ENCODE results near the gene CCNB2.
"Not testable (repeated sequence)": the region's sequence is repeated elsewhere in the genome, so short reads cannot be mapped to it uniquely, and the experiment has no call there.

The CCNB2 gene

DNA sequence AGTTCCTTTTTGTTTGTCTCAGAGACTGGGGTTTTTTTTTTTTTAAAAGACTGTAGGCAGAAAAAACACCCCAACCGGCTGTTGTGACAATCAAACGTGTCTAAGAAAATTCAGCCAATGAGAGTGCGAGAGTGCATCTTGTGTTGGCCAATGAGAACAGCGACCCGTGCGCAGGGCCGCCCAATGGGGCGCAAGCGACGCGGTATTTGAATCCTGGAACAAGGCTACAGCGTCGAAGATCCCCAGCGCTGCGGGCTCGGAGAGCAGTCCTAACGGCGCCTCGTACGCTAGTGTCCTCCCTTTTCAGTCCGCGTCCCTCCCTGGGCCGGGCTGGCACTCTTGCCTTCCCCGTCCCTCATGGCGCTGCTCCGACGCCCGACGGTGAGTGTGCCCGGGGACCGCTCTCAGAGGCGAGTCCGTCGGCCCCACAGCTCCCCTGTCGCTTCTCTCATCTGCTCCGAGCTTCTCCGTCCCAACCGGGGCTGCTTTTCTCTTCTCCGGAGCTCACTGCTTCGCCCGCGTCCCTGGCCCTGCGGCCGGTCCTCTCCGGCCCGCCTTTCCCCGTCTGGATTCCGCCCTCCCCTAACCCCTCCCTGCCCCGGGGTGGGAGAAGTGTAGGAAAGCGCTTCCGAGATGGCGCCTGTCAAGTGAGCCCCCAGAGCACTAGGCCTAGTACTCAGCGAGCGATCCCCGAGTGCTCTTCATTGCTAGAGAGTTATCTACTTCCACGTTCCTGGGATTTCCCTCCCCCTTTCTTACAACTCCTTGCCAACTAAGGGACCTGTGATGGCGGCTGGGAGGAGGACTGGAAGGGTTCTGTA lies at the start of gene CCNB2:
Gene CCNB2 (plus strand): TSS at position 235 of the 821 bp plus-strand sequence. CDS start 123 bp downstream, at position 358.
- DNase-seq, result peak; percentile 78

DNA sequence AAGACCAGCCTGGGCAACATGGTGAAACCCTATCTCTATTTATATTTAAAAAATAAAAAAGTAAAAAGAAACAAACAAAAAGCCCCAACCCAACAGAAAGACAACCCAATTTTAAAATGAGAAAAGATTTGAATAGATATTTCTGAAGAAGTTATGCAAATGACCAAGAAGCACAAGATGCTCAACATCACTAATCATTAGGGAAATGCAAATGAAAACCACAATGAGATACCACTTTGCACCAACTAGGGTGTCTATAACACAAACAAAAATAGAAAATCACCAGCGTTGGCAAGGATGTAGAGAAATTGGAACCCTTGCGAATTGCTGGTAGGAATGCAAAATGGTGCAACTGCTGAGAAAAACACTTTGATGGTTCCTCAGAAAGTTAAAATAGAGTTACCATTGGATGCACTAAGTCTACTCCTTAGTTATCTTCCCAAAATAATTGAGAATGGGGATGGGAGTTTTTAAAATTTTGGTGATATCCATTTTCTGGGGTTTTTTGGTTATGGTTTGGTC lies 45.8 kb upstream of the CCNB2 start:
- no peak for DNase-seq

DNA sequence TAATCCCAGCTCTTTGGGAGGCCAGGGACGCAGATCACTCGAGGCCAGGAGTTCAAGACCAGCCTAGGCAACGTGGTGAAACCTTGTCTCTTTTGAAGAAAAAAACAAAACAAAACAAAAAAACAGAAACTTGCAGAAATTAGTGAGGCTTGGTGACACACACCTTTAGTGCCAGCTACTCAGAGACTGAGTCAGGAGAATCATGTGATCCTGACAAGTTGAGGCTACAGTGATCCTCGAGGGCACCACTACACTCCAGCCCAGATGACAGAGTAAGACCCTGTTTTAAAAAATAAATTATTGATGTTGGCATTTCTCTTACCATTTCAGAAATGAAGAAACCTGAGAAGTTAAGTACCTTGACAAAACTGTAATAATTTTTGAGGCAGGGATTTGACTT lies 44.6 kb upstream of the CCNB2 start:
- DNase-seq, result no peak

DNA sequence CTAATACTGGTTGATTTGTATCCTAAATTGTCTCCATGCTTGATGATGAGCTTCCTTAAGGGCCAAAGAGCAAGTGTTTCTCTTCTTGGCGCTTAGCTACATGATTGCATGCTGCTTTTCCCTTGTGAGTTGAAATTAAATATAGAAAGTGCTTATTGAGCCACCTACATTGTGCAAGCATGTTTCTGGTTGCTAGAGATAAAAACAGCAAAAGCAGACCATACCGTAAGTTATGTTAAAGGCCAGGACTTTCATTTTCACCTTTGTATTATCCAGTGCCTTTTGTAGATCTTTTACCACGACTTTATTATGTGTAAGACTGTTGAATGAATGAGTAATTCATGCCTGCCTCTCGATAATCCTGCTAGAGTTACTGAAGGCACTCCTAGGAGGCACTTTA lies 41.9 kb upstream of the CCNB2 start:
- DNase-seq, result no peak

DNA sequence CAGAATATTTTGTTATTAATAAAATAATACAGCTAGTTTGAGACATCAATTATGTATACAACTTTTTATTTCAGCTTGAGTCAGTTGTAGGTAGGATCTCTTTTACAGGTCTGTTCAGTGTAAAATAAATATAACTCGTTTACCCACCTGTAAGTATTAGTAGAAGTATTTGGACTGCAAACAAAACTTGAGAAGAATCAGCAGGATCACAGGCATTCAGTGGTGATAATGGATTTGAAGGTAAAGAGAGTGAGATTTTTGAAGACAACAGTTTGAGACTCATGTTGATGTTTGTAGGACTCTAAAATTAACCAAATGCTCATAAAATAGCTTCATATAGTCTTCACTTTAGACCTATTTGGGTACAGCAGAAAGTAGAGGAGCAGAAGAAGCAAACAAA lies 35.5 kb upstream of the CCNB2 start:
- DNase-seq, result no peak

DNA sequence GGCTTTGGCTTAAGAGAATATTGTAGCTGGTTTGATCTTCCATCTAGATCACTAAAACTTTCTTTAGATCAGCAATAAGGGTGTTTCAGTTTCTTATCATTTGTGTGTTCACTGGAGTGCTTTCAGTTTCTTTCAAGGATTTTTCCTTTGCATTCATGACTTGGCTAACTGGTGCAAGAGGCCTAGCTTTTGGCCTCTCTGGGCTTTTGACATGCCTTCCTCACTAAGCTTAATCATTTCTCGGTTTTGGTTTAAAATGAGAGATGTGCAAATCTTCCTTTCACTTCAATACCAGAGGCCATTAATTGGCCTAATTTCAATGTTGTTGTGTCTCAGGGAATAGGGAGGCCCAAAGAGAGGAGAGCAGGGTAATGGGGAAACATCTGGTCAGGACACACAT lies 30.3 kb upstream of the CCNB2 start:
- no peak for DNase-seq

DNA sequence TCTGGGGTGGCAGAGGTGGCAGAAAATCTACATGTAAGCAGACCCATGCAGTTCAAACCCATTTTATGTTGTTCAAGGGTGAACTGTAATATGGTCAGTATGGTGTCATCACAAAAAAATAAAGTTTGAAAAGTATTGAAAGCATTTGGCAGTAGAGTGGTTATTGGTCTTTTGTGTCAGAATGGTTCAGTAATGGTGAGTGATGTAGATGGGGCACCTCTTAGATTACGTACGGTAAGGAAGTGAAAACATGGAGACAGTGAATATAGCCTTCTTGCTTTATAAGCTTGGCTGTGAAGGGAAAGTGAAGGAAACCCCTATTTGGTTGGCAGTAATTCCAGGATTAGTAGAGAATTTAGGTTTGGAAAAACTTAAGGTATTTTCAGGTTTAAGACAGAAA lies 17.2 kb upstream of the CCNB2 start:
- DNase-seq, result no peak

DNA sequence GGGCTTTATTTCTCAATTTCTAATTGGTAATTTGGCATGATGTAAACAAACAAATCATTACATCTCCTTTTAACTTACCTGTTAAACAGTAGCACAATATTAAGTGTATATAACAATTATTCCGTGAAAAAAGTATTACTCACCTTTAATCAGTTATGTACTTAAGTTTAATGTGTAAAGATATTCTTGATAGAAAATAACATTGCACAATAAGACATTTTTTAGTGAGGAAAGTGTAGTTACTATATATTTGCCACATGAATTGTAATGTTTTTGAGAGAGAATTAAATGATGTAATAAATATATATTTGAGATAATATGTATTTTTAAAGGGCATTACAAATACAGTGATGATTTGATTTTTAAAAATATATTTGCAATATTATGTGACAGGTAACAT lies 10.9 kb upstream of the CCNB2 start:
- DNase-seq, result no peak

DNA sequence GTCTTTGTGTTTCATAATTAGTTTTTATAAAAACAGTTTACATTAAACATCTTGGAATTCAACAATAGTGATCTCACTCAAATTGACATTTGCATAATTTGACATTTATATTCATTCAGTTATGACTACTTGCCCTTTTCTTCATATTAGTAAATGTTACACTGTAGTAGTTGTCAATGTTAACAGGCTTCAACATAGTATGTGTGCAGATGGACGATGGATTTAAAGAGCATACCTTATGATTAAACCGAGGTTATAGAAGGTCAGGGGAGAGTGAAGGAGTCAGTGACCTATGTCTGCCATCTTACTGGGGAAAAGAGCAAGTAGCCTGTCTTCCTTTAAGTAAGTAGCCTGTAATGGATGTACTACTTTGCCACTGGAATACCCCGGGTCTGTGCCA lies 8.5 kb upstream of the CCNB2 start:
- no peak for DNase-seq

DNA sequence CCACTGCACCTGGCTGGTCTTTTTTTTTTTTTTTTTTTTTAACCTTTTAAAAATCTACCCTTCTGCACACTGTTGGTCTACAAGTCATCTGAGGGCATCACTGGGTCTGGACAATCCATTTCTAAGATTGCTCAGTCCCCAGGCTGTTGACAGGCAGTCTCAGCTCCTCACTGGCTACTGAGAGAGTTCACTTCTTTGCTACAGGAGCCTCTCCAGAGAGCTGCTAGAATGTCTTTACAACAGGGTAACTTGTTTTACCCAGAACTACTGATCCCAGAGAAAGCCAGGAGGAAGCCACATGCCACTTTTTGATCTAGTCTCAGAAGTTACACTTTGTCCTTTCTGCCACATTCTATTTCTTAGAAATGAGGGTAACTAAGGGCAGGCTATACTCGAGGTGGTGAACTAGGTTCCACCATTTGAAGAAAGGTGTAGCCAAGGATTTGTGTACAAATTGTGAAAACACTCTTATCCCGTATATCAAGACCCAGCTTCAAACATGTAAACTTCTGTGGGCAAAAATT lies 5.7 kb upstream of the CCNB2 start:
- no peak for DNase-seq

DNA sequence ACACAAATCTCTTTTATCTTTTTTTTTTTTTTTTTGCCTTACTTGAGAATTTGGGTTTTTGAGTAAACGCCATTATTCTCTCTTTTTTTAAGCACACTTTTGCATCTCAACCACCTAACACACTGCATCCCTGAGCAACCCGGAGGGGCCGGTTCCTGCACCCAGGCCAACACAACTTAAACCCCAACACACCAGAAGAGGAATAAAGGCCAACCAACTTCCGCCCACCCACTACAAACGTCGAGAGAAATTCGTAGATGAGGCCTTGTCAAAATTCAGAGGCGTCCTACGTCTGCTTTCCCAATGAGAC lies 389 bp upstream of the CCNB2 start:
- no peak for DNase-seq

DNA sequence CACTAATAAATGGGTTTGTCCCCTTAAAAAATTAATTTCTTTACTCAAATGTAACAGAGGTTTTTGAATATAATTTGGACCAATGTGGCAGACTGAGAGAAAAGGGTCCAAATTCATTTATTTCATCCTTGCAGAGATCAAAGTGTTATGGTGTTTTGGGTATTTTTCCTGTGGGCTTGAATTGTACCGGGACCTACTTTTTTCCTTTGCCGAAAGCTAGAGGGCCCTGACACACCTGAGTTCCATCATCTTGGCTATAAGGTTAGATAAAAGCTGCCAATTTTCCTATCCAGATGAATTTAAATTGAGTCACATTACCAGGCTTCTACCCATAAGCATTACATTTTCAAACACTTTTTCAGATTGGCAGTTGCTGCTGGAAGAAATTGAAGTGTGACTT lies 908 bp downstream of the CCNB2 start:
- no peak for DNase-seq

DNA sequence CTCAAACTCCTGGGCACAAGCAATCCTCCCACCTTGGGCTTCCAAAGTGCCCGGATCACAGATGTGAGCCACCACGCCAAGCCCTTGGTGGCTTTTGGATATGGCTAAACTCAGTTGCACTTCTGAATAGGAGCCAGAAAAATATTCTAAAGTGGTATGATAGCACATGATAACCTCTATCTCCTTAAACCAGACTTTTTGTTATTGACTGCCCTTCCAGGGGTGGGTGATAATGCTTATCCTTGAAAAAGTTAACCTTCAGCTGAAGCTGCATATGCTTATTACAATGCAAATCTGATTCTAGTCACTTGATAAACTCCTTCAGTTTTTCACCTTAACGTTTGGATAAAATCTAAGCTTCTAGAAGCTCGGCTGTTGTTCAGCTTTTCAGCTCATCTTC lies 6.3 kb downstream of the CCNB2 start:
- DNase-seq, result no peak

DNA sequence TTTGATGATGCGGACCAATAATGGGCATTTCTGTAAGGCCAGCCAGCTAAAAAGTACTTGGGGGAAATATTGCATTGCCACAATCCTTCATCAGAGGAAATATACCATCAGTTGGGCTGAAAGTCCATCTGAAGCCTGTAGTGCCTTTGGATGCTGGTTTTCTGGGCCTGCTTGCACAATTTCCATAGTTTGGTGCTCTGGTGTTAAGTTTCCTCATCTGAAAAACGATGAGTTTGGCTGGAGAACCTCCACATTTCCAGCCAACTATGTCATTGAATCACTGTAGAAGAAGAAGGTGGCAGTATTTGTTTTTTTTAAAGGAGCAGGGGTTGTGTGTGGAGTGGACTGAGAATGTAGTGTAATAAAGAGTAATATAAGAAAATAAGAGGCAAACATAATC lies 10.1 kb downstream of the CCNB2 start:
- DNase-seq, result no peak

DNA sequence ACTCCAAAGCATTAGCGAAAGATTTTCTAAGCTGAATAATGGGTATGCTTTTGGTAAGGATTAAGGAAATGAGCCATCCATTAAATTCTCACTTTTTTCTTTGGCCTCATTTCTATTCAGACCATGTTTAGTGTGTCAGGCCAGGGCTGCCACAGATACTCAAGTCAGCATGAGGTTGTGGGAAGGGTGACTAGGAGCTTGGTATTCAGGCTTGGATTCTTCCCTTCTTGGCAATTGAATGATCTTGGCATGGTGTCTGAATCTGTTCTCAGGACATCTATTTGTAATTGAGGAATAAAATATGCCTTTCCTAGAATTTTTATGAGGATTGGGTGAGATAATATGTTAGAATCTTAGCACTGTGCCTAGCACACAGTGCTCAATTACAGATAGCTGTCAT lies 11.2 kb downstream of the CCNB2 start:
- DNase-seq, result no peak

DNA sequence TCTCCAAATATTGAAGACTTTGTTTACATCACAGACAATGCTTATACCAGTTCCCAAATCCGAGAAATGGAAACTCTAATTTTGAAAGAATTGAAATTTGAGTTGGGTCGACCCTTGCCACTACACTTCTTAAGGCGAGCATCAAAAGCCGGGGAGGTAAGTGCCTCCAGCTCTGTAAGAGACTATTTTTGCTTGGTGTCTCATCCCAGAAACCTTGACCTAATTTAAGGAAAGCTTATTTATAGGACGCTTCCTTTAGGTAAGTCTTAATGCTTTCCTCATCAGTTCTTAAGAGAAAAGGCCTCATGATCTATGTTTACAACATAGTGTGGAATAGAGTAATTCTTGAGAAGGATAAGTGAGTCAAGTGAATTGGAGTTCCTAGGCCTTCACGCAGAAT lies 11.8 kb downstream of the CCNB2 start:
- DNase-seq, result no peak

DNA sequence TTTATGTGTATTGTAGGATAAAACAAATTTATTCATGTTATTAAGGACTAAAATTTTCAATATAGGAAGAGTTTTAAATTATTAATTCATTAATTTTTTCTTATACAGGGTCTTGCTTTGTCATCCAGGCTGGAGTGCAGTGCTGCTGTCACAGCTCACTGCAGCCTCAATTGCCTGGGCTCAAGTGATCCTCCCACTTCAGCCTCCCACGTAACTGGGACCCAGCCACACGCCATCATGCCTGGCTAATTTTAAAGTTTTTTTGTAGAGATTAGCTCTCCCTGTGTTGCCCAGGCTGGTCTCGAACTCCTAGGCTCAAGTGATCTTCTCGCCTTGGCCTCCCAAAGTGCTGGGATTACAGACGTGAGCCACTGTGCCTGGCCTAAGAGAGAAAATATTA lies 14.7 kb downstream of the CCNB2 start:
- no peak for DNase-seq

DNA sequence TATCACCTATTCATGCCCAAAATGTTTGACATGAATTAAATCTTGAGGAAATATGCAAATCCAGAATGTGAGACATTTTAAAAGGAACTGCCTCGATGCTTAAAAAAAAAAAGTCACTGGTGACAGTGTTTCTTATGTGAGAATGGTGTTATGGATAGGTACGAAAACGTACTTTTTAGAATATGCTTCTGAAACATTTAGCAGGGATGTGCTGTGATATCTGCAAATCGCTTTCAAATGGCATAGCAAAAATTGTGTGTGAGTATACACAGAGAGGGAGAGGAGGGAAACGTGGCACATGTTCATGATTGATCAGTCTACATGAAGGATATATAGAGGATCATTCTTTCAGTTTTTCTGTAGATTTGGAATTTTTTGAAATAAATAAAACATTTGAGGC lies 16.0 kb downstream of the CCNB2 start:
- DNase-seq, result no peak

DNA sequence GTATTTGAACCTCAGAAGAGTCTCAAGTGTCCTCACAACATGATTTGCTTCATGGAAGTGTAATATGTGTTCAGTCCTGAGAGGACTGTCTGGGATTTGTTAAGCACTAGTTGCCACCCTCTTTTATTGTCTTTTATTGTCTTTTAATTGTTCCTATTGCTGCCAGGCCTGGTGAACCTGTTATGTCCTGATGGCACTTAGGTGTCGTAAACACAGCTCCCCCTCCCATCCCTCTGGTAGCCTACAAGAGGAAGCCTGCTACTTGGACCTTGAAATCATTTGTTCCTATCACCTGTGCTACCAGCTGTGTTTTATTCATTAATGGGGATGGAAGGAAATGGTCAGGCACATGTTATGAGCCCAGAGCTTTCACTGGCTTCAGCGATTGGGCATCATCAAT lies 19.3 kb downstream of the CCNB2 start:
- DNase-seq, result no peak

DNA sequence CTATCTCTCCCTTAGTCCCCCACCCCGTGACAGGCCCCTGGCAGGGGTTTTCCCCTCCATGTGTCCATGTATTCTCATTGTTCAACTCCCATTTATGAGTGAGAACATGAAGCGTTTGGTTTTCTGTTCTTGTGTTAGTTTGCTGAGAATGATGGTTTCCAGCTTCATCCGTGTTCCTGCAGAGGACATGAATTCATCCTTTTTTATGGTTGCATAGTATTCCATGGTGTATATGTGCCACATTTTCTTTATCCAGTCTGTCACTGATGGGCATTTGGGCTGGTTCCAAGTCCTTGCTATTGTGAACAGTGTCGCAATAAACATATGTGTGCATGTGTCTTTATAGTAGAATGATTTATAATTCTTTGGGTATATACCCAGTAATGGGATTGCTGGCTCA lies 20.7 kb downstream of the CCNB2 start:
- not testable (repeated sequence) for DNase-seq

DNA sequence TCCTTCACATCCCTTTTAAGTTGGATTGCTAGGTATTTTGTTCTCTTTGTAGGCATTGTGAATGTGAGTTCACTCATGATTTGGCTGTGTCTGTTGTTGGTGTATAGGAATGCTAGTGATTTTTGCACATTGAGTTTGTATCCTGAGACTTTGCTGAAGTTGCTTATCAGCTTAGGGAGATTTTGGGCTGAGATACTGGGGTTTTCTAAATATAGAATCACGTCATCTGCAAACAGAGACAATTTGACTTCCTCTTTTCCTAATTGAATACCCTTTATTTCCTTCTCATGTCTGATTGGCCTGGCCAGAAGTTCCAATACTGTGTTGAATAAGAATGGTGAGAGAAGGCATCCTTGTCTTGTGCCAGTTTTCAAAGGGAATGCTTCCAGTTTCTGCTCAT lies 22.3 kb downstream of the CCNB2 start:
- DNase-seq, result not testable (repeated sequence)

DNA sequence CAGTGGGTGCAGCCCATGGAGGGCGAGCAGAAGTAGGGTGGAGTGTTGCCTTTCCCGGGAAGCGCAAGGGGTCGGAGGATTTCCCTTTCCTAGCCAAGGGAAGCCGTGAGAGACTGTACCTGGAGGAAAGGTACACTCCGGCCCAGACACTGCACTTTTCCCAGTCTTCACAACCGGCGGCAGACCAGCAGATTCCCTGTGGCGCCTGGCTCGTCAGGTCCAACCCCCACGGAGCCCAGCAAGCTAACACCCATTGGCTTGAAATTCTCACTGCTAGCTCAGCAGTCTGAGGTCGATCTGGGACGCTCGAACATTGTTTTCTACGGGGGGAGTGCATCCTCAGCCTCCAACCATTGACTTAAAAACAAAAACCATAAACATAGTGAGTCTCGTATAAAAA lies 26.5 kb downstream of the CCNB2 start:
- no peak for DNase-seq

DNA sequence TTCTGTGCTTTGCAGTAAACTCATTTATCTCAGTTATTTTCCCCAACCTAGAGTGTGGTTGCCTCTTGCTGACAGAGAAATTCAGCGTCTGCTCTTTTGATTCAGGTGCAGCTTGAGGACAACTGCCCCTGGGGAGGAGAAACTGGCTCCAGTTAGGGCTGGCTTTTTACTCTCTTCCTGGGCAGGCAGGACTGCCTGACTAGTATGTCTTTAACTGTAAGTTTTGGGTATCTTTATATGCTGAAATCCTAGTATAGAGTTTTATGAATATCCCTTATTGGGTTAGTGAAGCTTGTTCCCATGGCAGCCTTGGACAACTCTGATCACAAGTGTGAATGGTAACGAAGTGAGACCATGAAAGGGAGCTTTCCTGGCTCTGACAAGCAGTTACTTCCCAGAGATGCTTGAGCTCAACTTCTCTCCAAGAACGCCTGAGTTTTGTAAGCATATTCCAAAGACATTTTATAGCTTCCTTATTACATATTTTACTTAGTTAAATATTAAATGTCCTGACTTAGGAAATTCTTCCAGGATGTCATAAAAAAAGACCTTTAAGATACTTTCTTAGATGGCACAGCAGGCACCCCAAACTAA lies 27.1 kb downstream of the CCNB2 start:
- no peak for DNase-seq

DNA sequence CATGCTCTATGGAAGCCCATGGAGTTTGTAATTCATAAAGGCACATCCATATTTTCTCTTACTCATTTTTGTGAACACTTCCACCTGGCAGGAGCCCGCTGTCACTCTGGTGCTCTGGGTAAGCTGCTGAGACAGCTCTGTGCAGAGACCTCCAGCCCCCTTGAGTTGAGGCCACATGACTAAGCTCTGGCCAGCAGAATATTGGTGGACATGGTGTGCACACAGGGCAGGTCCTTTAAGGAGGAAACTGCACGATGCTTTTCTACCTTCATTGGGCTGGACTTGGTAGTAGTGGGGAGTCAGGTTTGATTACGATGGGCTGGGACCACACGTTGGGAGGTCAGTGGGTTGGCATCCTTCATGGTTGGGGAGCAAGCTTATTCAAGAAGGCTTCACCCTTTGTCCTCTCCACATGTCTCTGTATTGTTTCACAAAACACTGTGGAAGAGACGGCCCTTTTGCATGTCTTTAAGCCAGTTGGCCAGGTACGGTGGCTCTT lies 29.0 kb downstream of the CCNB2 start:
- DNase-seq, result no peak

Data from NK-92 treated with Interleukin-12 subunit alpha and Interleukin-12 subunit beta, amount 100 ng/mL, for 24 hours (cell line).